Spleen (tissue), 11 donors: Measurements from ENCODE around the gene PIK3CB. TPM values are rescaled to one million over a fixed set of nuclear protein-coding genes. Genes with fewer than 3 reads are reported as not detected.
A peak's percentile ranks its signal among the peaks of the same experiment; 100 is the strongest.

Experiments
- DNase-seq: peaks from one replicate; pipeline ENCODE4 v3.0.0-alpha.2; 2020
- H3K27ac ChIP-seq, 8 donors: fragments of 200-600 bp; sonication (generic) in 7 of 8; 1 replicate in 4 of 8; 2 replicates in 4 of 8; pipeline versions ENCODE4 v1.5.0 to v1.8.0; 2016 to 2021; ENCODE audit warnings: inconsistent platforms in 4 of 8, mild to moderate bottlenecking in 4 of 8, moderate library complexity in 1 of 8
- H3K27me3 ChIP-seq, 7 donors: fragments of 200-600 bp; sonication (generic) in 6 of 7; replicated peaks in 1 of 7; 1 replicate in 4 of 7; 2 replicates in 3 of 7; pipeline versions ENCODE4 v1.5.0 to v1.8.0; 2016 to 2021; ENCODE audit warnings: inconsistent platforms in 3 of 7, mild to moderate bottlenecking in 1 of 7
- H3K36me3 ChIP-seq, 6 donors: fragments of 200-600 bp; sonication (generic) in 5 of 6; 1 replicate in 4 of 6; 2 replicates in 2 of 6; pipeline versions ENCODE4 v1.5.0 to v1.8.0; 2016 to 2021; ENCODE audit warnings: inconsistent platforms in 2 of 6
- H3K4me1 ChIP-seq, 6 donors: fragments of 200-600 bp; sonication (generic) in 5 of 6; 1 replicate in 3 of 6; 2 replicates in 3 of 6; pipeline versions ENCODE4 v1.5.0 to v1.8.0; 2016 to 2021; ENCODE audit warnings: inconsistent platforms in 3 of 6
- H3K4me3 ChIP-seq, 8 donors: fragments of 200-600 bp; sonication (generic) in 7 of 8; 1 replicate in 4 of 8; 2 replicates in 4 of 8; pipeline versions ENCODE4 v1.5.0 to v1.8.0; 2016 to 2021; ENCODE audit warnings: inconsistent platforms in 4 of 8, mild to moderate bottlenecking in 4 of 8, moderate library complexity in 2 of 8
- H3K9me3 ChIP-seq, 8 donors: fragments of 200-600 bp; sonication (generic) in 7 of 8; 1 replicate in 4 of 8; 2 replicates in 4 of 8; pipeline versions ENCODE4 v1.5.0 to v1.8.0; 2016 to 2021; ENCODE audit warnings: inconsistent platforms in 4 of 8
- POLR2A ChIP-seq, 3 donors: fragments of 450-650 bp; IDR thresholded peaks; one replicate each; pipeline ENCODE4 v1.5.1; 2017; ENCODE audit warnings: antibody characterized with exemption in 3 of 3, mild to moderate bottlenecking in 1 of 3
- POLR2AphosphoS5 ChIP-seq, 3 donors: sonication (generic); formaldehyde crosslinking; IDR thresholded peaks; one replicate each; pipeline ENCODE4 v1.5.1; 2017; ENCODE audit warnings: antibody characterized with exemption in 3 of 3
- WGBS, 5 donors: extraction: QIAGEN DNeasy Blood & Tissue Kit in 3 of 5; methylation state at CpG; one replicate each; pipeline versions ENCODE4 v1.1.5 to v1.1.7; 2013 to 2018; 5-methylcytosine and 5-hydroxymethylcytosine counted together
- intact Hi-C: fragments of 100-400 bp; cut with DNase I; formaldehyde crosslinking; loops from one replicate; pipeline ENCODE4 v1.15.0; 2023; ENCODE audit warnings: low total_unique reads
- polyA plus RNA-seq, 3 donors: library from polyadenylated mRNA; stranded (reverse); fragments of 200-250 nt; gene quantifications; one replicate each; pipeline ENCODE4 v1.2.1, GENCODE V29; 2013
- total RNA-seq, 7 donors: library from RNA; depleted of rRNA in 3 of 7; stranded (reverse); fragments of >200 nt in 3 of 7; fragmentation: NEBNext Ultra II Directional in 4 of 7; extraction: Animal tissue kit (Norgen Biotek cat#: 25700) in 4 of 7; gene quantifications; one replicate each; pipeline versions ENCODE4 v1.1.0 to v1.2.1, GENCODE V29; 2016 to 2021
- TF ChIP-seq, protein P1 (sequence below), 11 experiments: fragments of 200-600 bp in 7 of 11; fragments of 450-650 bp in 4 of 11; sonication (generic) in 4 of 11; IDR thresholded peaks in 8 of 11; conservative IDR thresholded peaks in 3 of 11; 1 replicate in 7 of 11; 2 replicates in 4 of 11; pipeline versions ENCODE4 v1.4.0 to v1.8.0; 2016 to 2021; ENCODE audit warnings: antibody characterized with exemption in 11 of 11, inconsistent platforms in 4 of 11, mild to moderate bottlenecking in 1 of 11
- donor health status: healthy with polysubstance abuse.
- donor health status: DM: no; HTN: no; CAD: no; lungs with moderate emphysema.
- donor health status: DM: no; HTN: no; CAD: no.
- donor health status: Bipolar disorder and iron deficiency.
- donor health status: healthy.
- donor health status: DM: no; HTN: no; CAD: no.
- donor health status: DM: yes; HTN: yes; CAD: no.

PIK3CB gene
- total and polyA plus RNA-seq, 10 donors: 4.6 to 43.8 (median 34.4) TPM

DNA sequence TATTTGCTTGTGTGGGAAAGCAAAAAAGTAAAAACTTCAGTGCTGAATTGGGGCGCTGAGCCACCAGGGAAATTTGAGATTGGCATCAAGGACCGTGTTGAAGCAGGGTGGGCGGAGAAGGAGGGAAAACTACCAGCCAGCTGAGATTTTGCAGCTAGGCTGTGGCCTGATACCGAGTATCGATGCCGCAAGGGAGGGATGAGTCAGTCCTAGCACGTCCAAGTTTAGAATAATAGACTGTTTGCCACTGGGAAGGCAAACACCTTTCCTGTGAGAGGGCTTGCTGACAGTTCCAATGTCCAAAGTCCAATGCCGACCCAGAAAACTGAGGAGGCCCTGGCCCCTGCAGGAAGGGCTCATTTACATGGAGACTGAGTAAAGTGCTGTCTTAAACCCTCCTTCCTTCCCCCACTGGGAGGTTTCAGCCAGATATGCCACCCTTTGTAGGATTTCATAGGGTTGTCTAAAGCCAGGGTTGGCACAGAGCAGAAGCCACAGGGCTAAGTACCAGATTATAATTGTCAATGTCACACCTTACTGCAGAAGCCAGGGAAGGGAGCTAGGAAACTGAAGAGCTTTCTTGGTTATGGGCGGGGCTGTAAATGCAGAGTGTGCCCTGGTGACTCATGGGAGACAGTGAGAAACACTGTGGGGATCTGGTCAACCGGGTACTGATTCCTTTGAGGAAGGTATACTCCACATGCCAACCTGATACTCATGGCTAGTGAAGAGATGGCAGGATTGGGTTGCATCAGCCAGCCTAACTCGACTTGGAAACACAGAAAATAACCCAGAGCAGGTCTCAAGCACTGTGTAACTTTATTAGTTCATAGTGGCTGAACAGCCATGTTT is 28.4 kb upstream of the PIK3CB start:
- Histone ChIP-seq H3K4me3 (peak overlapping the region in 2 of 8 donors; percentile 1 to 5), H3K4me1 (peaks cover 0 to 26% (median 12%) of the 10 kb centered on the region in 6 donors), H3K9me3 (no peaks in the 10 kb centered on the region), H3K36me3 (no peaks in the 10 kb centered on the region), H3K27ac (peak overlapping the region in 7 of 8 donors; percentile 54 to 82 (median 67)), H3K27me3 (no peaks in the 10 kb centered on the region)
- TF ChIP-seq POLR2AphosphoS5 (IDR thresholded peaks at IDR 0.05) (no peak), POLR2A (IDR thresholded peaks at IDR 0.05) (no peak)
- TF ChIP-seq, protein P1, sequence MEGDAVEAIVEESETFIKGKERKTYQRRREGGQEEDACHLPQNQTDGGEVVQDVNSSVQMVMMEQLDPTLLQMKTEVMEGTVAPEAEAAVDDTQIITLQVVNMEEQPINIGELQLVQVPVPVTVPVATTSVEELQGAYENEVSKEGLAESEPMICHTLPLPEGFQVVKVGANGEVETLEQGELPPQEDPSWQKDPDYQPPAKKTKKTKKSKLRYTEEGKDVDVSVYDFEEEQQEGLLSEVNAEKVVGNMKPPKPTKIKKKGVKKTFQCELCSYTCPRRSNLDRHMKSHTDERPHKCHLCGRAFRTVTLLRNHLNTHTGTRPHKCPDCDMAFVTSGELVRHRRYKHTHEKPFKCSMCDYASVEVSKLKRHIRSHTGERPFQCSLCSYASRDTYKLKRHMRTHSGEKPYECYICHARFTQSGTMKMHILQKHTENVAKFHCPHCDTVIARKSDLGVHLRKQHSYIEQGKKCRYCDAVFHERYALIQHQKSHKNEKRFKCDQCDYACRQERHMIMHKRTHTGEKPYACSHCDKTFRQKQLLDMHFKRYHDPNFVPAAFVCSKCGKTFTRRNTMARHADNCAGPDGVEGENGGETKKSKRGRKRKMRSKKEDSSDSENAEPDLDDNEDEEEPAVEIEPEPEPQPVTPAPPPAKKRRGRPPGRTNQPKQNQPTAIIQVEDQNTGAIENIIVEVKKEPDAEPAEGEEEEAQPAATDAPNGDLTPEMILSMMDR (IDR thresholded peaks at IDR 0.05 in 8 of 11, conservative IDR thresholded peaks at IDR 0.05 in 3 of 11): no peak
- intact Hi-C loops: no loop called here
- WGBS, 5 donors: 53 to 69% (median 64%) methylated on average over 11 of the region's 11 CpGs
- peak; percentile 43 for DNase-seq

- intact Hi-C loops: no loop called here
- H3K36me3 ChIP-seq: no peaks in the 10 kb centered on the region
- H3K9me3 ChIP-seq: no peaks in the 10 kb centered on the region
- 34 to 52% (median 48%) methylated on average over 4 of the region's 4 CpGs for WGBS, 5 donors
- no peaks in the 10 kb centered on the region for H3K27me3 ChIP-seq
- H3K4me3 ChIP-seq: peak overlapping the region in 2 of 8 donors; percentile 1 to 5
- TF ChIP-seq POLR2AphosphoS5 (IDR thresholded peaks at IDR 0.05) (peak in 1 of 3 donors; percentile 18), POLR2A (IDR thresholded peaks at IDR 0.05) (no peak)
- TF ChIP-seq, protein P1 (IDR thresholded peaks at IDR 0.05 in 8 of 11, conservative IDR thresholded peaks at IDR 0.05 in 3 of 11): no peak
- peak overlapping the region in 7 of 8 donors; percentile 54 to 82 (median 67) for H3K27ac ChIP-seq
- H3K4me1 ChIP-seq: peaks cover 0 to 26% (median 12%) of the 10 kb centered on the region in 6 donors
- peak; percentile 39 for DNase-seq
Observed at GRCh38 chr3:138862531-138862923, 27.8 kb upstream of the PIK3CB start.

DNA sequence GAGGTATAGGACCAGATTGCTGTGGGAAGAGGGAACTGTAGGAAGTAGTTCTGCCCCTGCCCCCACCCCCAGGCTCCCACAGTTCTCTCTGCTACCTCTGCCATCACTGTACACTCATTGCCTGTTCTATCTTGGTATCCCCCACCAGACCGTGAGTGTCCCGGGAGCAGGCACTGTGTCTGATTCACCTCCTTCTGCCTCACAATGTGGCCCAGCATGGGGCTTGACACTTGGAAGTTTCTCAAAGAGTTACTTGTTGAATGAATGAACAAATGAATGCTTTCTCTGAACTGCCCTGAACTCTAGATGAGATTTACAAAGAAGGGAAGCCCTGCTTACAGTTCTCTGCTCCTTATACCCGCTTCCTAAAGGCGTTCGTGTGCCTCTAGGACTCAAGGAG is 27.1 kb upstream of the PIK3CB start:
- no peaks in the 10 kb centered on the region for H3K9me3 ChIP-seq
- intact Hi-C loops: no loop called here
- WGBS, 5 donors: 85 to 96% (median 95%) methylated on average over 5 of the region's 5 CpGs
- no peaks in the 10 kb centered on the region for H3K27me3 ChIP-seq
- peak overlapping the region in 2 of 8 donors; percentile 67 to 82 for H3K27ac ChIP-seq
- H3K4me3 ChIP-seq: no peak overlapping the region
- no peaks in the 10 kb centered on the region for H3K36me3 ChIP-seq
- DNase-seq: peak; percentile 33
- H3K4me1 ChIP-seq: peaks cover 0 to 26% (median 12%) of the 10 kb centered on the region in 6 donors
- TF ChIP-seq, protein P1 (IDR thresholded peaks at IDR 0.05 in 8 of 11, conservative IDR thresholded peaks at IDR 0.05 in 3 of 11): no peak
- TF ChIP-seq POLR2A (IDR thresholded peaks at IDR 0.05) (no peak), POLR2AphosphoS5 (IDR thresholded peaks at IDR 0.05) (no peak)

- intact Hi-C loops: no loop called here
- H3K36me3 ChIP-seq: no peaks in the 10 kb centered on the region
- no peaks in the 10 kb centered on the region for H3K9me3 ChIP-seq
- 75 to 92% (median 90%) methylated on average over 3 of the region's 3 CpGs for WGBS, 5 donors
- peaks cover 0 to 5% (median 0%) of the 10 kb centered on the region in 6 donors for H3K4me1 ChIP-seq
- TF ChIP-seq POLR2A (IDR thresholded peaks at IDR 0.05) (no peak), POLR2AphosphoS5 (IDR thresholded peaks at IDR 0.05) (no peak)
- TF ChIP-seq, protein P1 (IDR thresholded peaks at IDR 0.05 in 8 of 11, conservative IDR thresholded peaks at IDR 0.05 in 3 of 11): no peak
- no peaks in the 10 kb centered on the region for H3K27me3 ChIP-seq
- no peak overlapping the region for H3K4me3 ChIP-seq
- no peak for DNase-seq
- no peak overlapping the region for H3K27ac ChIP-seq
Observed at GRCh38 chr3:138856799-138857198, 22.1 kb upstream of the PIK3CB start.
